ENCODE results near the gene GDF10.

DNA sequence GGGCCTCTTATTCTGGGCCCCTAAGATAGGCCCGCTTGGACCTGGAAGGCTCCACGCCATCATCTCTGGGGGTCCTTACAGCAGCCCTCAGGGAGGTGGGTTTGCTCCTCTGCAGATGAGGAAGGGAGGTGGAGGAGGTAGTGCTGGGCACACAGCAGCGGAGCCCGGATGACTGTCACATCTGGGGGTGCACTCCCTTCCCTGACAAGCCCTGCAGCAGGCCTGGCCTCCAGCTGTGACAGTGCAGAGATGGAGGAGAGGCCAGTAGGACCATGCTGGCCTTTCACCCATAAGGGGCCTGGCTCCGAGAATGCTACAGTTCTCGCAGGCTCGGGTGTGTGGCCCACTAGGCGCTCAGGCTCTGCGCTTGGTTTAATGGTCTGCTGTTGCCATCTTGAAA is 31.5 kb downstream of the GDF10 start:
- TF ChIP-seq ZNF883 (CRISPR knock-in tag; IDR thresholded peaks at IDR 0.05; ENCODE audit: not compliant biosample characterization) (no peak), EP300 (IDR thresholded peaks at IDR 0.05; ENCODE audit: low read depth in 2 of 2, low read length in 2 of 2) (no peak), EP300 (CRISPR knock-in tag; IDR thresholded peaks at IDR 0.05; ENCODE audit: borderline replicate concordance) (no peak)

Measured in HepG2 (cell line).